Myocyte (in vitro differentiated cells): ENCODE results near the gene ACRBP. TPM values are rescaled to one million over a fixed set of nuclear protein-coding genes. Genes with fewer than 3 reads are reported as not detected.
A peak's percentile ranks its signal among the peaks of the same experiment; 100 is the strongest.

Source experiments
- DNase-seq: peaks from one replicate; pipeline ENCODE4 v3.0.0-alpha.2; 2012; ENCODE audit warnings: low read depth
- polyA plus RNA-seq: library from polyadenylated mRNA; unstranded; fragments of >200 nt; gene quantifications from one replicate; pipeline ENCODE4 v1.2.1, GENCODE V29; 2012; ENCODE audit warnings: missing spikeins
- total RNA-seq: library from RNA; depleted of rRNA; stranded (reverse); fragments of >200 nt; gene quantifications from 2 replicates; pipeline ENCODE4 v1.2.3, GENCODE V29; 2014

Gene ACRBP
- total RNA-seq, result 0.16 TPM in 2 replicates
- polyA plus RNA-seq, result 0.40 TPM

DNA sequence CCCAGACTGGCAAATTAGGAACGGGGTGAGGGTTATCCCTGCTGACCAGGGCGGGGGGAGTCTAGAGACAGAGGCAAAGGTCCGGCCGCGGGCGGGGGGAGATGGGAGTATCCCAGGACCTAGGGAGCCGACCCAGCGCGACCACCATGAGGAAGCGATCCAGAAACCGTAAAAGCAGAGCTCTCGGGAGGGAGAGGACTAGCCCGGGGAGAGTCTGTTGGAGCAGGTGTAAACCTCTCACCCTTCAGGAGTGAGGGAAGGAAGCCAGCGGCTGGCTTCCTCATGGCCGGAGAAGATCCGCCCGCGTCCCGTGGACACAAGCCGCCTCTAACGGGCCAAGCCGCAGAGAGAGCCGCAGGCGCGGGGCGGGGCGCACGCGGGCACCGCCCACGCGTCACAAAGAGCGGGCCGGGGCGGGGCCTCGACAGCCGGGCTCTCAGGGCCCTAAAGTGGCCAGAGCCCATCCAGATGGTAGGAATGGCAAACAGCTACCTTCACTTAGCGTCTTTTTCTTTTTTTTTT lies at the start of gene ACRBP:
Gene ACRBP (minus strand): TSS at position 350 of the 522 bp plus-strand sequence. CDS start 66 bp downstream, at position 284.
- no peak for DNase-seq

DNA sequence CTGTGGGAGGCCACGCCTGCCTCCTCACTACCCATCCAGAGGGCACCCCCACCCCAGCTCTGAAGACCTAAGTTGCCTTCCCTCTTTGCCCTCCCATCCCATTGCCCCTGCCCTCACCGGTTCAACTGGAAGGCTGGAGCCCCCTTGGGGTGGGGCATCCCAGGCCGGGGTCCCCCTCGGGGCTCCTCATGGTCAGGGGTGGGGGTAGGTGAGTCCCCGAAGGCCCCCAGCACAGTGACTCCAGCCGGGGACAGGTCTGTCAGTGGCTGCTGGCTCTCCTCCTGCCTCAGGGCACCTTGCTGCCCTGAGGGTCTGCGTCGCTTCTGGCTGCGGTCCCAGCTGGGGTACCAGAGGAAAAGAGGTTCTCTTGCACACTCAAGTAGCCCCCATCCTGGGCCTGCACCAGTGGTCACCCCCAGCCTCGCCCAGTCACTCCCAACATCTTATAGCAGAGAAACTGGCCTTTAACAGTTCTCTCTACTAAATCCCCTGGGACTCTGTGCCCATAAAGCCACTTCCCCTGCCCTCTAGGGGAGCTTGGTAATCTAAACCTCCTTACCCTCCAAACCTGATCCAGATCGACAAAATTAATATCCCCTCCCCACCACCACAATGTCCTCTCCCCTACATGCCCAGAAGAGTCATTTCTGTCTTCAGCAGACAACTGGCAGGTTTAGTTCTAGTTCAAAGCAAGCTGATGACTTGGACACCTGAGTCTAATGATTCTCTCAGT lies 48.2 kb upstream of the ACRBP start:
- no peak for DNase-seq

DNA sequence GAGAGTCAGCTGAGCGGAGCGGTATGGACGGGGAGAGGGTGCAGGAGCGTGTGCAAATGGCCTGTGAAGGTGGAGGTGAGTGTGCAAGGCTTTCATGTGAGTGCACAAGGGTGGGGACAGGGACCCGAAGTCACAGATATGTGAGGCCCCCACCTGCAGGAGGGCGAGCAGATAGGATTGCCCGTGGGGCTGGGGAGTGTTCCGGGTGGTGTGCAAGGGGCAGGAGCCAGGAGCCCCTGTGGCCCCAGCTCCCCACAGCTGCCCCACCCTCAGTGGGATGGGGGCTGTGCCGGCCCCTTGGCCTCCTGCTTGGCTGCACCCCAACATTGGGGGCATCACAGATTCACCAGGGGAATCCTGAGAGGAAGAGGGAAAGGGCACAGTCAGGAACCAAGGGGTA lies 47.5 kb upstream of the ACRBP start:
- no peak for DNase-seq

DNA sequence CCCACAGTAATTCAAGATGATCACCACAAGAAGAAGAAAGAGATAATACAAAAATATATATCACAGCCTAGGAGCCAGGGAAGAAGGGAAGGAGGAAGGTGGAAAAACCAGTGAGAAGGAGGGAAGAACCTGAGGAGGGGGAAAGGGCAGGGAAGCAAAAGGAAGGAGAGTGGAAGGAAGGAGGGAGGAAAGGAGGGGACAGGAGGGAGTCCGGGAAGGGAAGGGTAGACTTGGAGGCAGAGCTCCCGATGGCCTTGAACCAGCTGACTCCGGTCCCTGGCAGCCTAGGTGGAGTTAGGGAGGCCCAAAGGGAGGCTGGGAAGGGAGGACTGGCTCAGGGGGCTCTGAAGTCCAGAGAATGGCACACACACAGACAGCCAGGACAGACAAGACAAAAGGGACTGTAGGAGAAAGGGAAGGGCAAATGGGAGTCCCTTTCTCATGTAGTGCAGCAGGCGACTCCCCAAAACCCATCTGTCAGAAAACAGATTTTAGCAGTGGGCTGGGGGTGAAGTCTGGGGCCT lies 46.7 kb upstream of the ACRBP start:
- DNase-seq, result no peak

DNA sequence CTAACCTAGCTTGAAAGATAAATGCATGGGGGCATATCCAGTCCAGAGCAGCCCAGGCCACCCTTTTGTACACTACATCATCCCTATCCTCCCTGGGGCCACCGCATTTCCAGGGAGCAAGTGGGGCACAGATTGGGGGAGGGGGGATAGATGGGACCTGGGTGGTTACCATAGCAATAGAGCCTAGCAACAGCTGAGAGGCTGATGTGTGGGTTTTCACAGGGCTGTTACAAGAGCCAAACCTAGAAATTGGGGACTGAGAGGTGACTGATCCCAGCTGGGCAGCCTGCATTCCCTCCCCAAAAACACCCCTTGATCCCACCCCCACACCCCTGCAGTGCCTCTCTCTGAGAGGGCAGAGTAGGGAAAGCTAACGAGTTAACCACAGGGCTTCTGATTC lies 45.7 kb upstream of the ACRBP start:
- no peak for DNase-seq

DNA sequence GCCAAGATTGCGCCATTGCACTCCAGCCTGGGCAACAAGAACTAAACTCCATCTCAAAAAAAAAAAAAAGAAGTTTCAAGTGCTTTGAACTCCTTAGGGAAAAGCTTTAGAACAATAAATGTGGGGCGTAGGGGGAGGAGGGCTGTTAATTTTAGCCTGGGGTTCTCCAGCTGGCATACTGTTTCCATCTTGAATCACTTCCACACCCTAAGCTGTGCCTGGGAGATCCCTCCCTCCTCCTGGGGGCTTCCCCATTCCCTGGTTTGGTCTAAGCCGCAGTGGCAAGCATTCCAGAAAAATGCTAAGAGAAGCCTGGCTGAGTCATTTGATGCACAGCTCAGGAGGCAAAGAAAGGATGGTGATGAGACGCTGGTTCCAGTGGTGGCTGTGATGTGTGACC lies 44.2 kb upstream of the ACRBP start:
- peak; percentile 75 for DNase-seq

DNA sequence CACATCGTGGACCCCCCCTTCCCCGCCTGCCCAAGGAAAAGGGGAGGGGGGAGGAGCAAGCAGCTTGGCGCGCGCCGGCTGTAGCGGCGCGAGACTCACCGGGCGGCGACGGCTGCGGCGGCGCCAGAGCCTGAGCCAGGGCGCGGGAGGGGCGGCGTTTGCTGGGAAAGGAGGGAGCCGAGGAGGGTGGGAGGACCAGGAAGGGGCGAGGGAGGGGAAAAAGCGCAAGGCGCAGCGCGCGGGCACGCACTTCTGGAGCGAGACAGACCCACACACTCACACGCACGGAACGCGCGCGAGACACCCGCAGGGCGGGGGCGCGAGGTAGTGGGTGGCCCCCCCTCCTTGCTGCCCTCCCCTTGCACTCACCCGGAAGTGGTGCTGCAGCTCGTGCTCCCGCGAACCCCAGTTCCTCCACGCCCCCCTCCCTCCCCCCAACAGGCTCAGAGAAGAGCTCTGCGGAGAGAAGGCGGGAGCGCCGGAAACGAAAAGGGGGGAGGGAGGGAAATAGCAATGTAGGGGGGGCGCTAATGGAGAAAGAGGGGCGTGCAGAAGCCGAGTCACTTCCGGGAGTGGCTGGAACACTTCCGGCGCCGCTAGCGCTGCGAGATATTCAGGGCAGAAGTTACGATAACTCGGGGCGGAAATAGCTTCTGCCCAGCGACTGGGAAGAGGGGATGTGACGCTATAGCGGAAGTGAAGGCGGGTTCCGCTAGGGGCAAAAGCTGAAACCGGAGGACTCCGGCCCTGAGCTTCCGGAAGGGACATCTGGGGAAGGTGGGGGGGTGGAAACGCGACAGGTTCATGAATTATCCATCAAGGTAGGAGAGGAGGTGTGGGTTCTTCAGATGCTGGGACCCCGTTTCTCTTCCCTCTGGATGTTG lies 42.0 kb upstream of the ACRBP start, which contains the start of gene ZNF384:
Gene ZNF384 (minus strand): TSS at position 377 of the 884 bp plus-strand sequence. CDS start 9,855 bp downstream, outside the sequence.
- DNase-seq, result peak; percentile 100

DNA sequence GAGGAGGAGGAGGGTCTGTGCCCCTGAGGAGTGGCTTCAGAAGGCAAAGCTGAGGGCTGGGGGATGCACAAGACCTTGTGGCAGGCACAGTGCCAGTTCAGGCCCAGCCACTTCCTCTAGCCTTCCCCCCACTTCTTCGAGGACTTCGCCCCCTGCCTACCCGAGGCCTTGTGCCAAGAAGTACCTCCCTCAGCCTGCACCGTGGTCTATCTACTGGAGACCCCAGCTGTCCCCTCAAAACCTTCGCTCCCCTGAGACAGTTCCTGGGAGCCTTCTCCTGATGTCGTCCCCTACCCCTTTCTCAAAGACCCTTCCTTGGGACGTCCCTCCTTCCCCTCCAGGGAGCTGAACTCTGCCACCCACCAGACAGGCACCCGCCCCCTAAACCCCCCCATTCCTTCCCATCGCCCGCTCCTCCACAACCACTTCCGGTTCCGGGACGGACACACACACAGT lies 41.3 kb upstream of the ACRBP start:
- DNase-seq, result no peak

DNA sequence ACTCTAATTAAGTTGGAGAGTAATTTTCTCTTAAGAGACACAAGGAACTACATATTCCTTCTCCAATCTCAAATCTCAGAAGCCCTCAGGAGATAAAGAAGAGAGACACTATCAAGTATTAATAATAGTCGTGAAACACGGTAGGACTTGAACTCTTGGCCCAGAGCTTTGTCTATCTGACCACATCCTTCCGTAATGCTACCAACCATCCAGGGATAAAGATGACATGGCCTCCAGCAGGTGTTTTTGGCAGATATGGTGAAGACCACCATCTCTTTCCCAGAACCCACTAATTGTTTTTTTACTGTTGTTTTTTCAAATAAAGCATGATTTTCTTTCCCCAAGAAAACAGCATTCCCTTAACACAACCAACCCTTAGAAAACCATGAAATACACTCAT lies 38.6 kb upstream of the ACRBP start:
- no peak for DNase-seq

DNA sequence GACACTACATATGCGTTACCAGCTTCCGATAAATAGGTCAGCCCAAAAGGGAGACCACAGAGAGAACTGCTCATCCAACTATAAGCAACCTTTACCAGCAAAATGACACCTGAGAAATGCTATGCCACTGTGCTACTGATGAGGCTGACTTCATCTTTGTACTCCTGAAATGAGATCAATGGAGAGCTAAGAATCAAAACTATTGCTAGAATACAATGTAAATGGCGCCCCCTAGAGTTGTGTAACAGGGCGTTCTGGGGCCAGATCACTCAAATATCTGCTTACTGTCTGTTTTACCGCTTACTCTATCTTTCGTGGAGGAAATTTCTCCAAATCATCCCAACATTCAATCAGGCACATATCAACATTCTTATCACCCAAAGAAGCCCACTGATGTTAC lies 37.4 kb upstream of the ACRBP start:
- DNase-seq, result no peak

DNA sequence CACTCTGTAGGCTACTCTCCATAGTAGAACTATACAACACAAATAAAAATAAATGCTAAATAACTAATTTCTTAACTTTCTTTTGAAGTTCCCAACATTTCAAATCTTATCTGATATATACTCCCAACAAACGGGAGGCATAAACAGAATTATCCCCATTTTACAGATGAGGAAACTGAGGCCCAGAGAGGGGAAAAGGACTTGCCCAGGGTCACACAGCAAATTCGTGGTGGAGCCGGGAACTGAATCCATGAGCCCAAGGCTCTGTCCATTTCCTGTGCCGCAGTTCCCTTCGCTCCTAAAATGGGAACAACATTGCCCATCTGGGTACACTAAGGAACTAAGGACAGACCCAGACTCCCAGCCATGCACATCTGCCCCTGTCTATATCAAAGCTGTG lies 29.7 kb upstream of the ACRBP start:
- no peak for DNase-seq

DNA sequence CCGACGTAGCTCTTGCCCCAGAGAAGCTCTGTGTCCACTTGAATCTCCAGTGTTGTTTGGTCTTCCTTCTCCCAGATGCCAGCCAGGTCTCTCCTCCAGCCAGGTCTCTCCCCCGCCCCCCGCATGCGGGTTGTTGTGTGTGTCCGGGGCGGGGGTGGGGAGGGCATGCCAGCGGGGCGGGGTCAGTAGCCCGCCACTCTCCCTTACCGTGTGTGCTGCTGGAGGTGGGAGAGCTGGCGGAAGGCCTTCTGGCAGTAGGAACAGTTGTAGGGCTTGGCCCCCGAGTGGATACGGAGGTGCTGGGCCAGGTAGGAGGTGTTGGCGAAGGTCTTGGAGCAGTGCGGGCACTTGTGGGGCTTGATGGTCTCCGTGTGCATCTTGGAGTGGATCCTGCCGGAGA lies 24.9 kb upstream of the ACRBP start:
- no peak for DNase-seq

DNA sequence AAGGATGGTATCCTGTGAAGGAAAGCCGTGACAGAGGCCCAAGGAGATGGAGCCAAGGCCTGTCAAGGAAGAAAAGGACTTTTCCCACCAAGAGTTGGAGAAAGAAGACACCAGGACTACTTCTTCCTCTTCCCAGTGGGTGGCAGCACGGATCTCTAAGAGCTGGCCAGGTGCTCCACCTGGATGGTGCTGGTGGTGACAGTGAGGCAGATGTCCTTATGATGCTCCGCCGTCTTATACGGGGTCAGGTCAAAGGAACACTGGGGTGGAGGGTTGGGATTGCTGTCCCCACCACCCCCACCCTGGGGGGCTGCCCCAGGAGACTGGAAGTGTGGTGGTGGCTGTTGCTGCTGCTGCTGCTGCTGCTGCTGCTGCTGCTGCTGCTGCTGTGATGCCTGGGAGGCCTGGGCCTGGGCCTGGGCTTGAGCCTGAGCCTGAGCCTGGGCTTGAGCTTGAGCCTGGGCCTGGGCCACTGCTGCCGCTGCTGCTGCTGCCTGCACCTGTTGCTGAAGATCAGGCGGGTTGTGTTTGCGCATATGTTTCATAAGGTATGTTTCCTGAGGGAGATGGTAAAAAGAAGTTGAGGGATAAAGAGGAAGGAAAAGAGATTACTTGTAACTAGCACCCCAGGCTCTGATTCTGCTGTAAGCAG lies 20.5 kb upstream of the ACRBP start:
- no peak for DNase-seq

DNA sequence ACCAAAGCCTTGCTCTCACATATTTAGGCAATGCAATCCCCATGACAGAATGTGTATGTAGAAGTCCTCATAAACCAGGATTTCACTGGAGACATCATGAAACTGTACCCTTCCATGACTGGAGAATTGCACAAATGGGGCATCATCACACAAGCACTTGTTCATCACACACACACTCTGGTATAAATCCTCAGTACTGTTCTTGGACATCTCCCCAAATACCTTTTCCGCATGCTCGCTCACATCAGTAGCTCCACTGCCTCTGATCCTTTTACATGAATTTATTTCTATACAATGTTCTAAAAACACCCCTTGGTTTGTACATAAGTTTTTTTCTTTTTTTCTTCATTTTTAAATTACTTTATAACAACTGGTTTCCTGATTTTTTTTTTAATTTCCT lies 19.0 kb upstream of the ACRBP start:
- no peak for DNase-seq

DNA sequence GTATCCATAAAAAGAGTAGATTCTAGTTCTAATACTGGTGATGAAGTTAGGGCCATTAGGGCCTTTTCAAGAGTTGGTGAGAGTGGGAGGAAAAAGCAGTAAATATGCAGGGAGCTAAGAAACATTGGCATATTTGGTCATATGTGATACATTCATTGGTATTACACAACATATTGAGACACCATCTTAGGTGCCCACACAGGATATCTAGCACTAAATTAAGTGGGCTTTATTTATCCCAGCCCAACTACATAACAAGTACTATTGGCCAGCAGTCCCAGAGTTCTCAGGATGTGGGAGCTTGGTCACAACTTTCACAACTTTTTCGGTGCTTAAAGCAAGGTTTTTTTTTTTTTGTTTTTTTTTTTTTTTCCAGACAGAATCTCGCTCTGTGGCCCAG lies 17.7 kb upstream of the ACRBP start:
- no peak for DNase-seq

DNA sequence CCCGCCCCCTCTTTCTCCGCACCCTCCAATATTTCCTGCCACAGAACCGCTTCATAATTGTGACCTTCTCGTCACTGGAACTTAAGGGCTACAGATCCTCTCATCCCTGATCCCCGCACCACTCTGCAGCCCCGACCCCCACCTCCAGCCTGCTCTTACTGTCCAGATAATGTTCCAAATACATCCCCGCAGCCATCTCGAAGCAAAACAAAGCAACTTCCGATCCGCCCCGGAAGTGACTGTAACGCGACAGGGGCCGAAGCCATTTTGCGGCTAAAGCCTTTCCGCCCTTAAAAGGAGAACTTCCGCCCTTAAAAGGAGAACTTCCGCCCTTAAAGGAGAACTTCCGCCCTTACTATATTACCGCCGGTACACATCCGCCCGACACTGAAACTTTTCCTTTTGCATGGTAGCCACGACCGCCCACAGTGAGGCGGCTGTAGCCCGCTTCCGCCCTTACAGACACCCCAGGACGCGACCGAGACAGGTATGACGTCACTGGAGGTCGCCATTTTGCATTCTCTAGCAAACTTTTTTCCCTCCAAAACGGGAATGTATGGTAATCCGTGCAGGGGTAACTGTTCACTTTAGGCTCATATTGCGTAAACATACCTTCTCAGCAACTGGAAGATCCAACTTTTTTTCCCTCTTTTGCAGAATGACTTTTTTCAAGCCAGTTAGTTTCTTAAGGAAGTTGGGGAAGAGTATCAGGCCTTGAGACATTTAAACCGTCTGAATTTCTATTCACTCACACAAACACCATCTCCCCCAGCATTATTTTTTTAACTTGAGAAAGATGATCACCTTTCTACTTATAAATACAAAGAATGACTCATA lies 15.9 kb upstream of the ACRBP start, which contains the start of gene ING4:
Gene ING4 (minus strand): TSS at position 214 of the 837 bp plus-strand sequence. CDS start 18 bp downstream, at position 196.
- DNase-seq, result peak; percentile 100

DNA sequence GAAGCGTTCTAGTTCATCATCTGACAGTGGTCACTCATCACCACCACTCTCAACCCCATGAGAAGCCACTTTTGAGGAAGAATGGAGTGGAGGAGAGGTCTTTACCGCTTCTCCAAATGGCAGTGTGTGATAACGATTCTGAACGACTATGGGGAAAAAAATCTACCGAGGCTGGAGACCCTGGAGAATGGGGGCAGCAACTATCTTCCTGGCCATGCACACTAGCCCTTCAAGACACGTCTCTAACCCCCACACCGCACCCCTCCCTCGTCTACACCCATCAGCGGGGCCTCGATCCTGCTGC lies 15.3 kb upstream of the ACRBP start:
- DNase-seq, result no peak

DNA sequence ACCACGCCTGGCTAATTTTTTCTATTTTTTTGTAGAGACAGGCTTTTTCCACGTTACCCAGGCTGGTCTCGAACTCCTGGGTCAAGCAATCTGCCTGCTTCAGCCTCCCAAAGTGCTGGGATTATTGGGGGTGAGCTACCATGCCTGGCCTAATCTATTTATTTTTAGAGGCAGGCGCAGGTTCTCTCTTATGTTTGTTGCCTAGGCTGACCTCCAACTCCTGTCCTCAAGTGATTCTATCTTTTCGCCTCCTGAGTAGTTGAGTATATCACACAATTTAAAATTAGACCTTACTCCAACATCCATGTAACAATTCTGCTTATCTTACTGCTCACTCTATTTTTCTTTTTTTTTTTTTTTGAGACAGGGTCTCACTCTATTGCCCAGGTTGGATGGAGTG lies 6.8 kb upstream of the ACRBP start:
- no peak for DNase-seq

DNA sequence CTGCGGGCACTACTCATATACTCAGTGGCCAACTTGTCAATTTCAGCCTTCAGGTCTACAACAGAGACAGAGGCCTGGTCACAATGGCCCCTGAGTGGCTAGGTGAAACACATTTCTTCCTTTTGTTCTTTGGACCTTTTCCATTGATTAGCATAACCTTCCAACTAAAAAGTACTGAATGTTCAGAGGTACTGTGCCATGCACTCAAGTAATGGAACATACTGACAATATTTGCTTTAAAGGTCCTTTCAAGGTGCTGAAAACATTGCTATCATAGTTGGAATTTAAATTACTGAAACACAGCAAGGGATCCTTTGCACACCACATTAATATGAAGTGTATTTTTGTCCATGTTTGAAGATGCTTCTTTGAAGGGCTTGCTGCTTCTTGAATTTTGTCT lies 6.1 kb upstream of the ACRBP start:
- DNase-seq, result no peak

DNA sequence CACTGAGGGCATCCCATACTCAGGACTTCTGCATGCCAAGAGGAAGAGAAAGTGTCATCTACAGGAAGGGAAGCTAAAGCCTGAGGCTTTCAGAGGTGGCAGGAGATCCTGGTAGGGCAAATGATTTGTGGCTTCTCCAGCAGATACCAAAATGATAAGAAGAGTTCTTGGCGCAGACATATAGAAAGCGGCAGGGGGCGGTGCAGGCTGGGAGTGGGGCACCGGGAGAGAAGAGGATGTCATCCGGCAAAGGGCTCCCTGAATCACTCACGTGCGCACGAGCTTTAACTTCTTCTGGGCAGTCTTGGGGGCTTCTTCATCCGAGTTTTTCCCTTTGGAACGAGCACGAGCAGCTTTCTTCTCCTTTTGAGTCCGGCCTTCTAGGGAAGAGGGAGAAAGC lies 5.2 kb upstream of the ACRBP start:
- no peak for DNase-seq
